GM23338 (cell line): ENCODE measurements around the gene DST. TPM values are rescaled to one million over a fixed set of nuclear protein-coding genes. Genes with fewer than 3 reads are reported as not detected.

Source experiments
- ATAC-seq: fragments of 200-7000 bp; cut with Tn5 transposase; 3 replicates; pipeline ENCODE4 v1.9.1; 2020
- DNase-seq: peaks from one replicate; pipeline ENCODE4 v3.0.0-alpha.2; 2015; ENCODE audit warnings: low spot score
- H2AFZ ChIP-seq: fragments of 200-600 bp; sonication (generic); 2 replicates; pipeline ENCODE4 v1.8.0; 2016; ENCODE audit warnings: antibody characterized with exemption, mild to moderate bottlenecking, moderate library complexity
- H3F3A ChIP-seq: fragments of 200-600 bp; sonication (generic); replicated peaks from 2 replicates; pipeline ENCODE4 v1.8.0; 2017; ENCODE audit warnings: antibody characterized with exemption, mixed run types, low read depth
- H3K27ac ChIP-seq: fragments of 200-600 bp; sonication (generic); 2 replicates; pipeline ENCODE4 v1.6.1; 2016; ENCODE audit warnings: low read depth
- H3K27me3 ChIP-seq: fragments of 200-600 bp; sonication (generic); 2 replicates; pipeline ENCODE4 v1.8.0; 2016; ENCODE audit warnings: mild to moderate bottlenecking, mixed run types, moderate library complexity; ENCODE audit not compliant: insufficient read depth
- H3K36me3 ChIP-seq: fragments of 200-600 bp; sonication (generic); 2 replicates; pipeline ENCODE4 v1.8.0; 2016; ENCODE audit warnings: mild to moderate bottlenecking; ENCODE audit not compliant: insufficient read depth
- H3K4me1 ChIP-seq: fragments of 200-600 bp; sonication (generic); 2 replicates; pipeline ENCODE4 v1.8.0; 2016; ENCODE audit warnings: mild to moderate bottlenecking, moderate library complexity; ENCODE audit not compliant: insufficient read depth
- H3K4me2 ChIP-seq: fragments of 200-600 bp; sonication (generic); 2 replicates; pipeline ENCODE4 v1.7.1; 2017; ENCODE audit warnings: mixed run types
- H3K4me3 ChIP-seq: fragments of 200-600 bp; sonication (generic); 2 replicates; pipeline ENCODE4 v1.6.1; 2016; ENCODE audit warnings: mixed run types
- H3K79me2 ChIP-seq: fragments of 200-600 bp; sonication (generic); replicated peaks from 2 replicates; pipeline ENCODE4 v1.8.0; 2017; ENCODE audit warnings: mild to moderate bottlenecking; ENCODE audit not compliant: insufficient read depth
- H3K9me2 ChIP-seq: fragments of 200-600 bp; sonication (generic); 2 replicates; pipeline ENCODE4 v1.8.0; 2017; ENCODE audit not compliant: insufficient read depth
- H4K20me1 ChIP-seq: fragments of 200-600 bp; sonication (generic); replicated peaks from 2 replicates; pipeline ENCODE4 v1.8.0; 2017; ENCODE audit warnings: mild to moderate bottlenecking; ENCODE audit not compliant: insufficient read depth
- H3K27ac Mint-ChIP-seq: 2 replicates; pipeline ENCODE4 v1.8.0; 2020; ENCODE audit warnings: inconsistent platforms, mild to moderate bottlenecking, moderate library complexity, mixed read lengths
- H3K27me3 Mint-ChIP-seq: 3 replicates; pipeline ENCODE4 v1.8.0; 2022; ENCODE audit warnings: low read depth, mild to moderate bottlenecking, moderate library complexity, mixed read lengths, inconsistent platforms; ENCODE audit not compliant: insufficient read depth, poor library complexity
- H3K36me3 Mint-ChIP-seq: 3 replicates; pipeline ENCODE4 v1.8.0; 2021; ENCODE audit warnings: low read depth, mild to moderate bottlenecking, inconsistent platforms, moderate library complexity, mixed read lengths
- H3K4me1 Mint-ChIP-seq: 3 replicates; pipeline ENCODE4 v1.8.0; 2020; ENCODE audit warnings: mild to moderate bottlenecking, inconsistent platforms, mixed read lengths
- H3K4me3 Mint-ChIP-seq: 3 replicates; pipeline ENCODE4 v1.8.0; 2021; ENCODE audit warnings: moderate library complexity, mild to moderate bottlenecking, inconsistent platforms, mixed read lengths
- H3K9me3 Mint-ChIP-seq: 3 replicates; pipeline ENCODE4 v1.8.0; 2020; ENCODE audit warnings: moderate library complexity, mild to moderate bottlenecking, inconsistent platforms, mixed read lengths
- CREB1 ChIP-seq: fragments of 250-450 bp; sonication (Bioruptor Pico); IDR thresholded peaks from 2 replicates; pipeline ENCODE4 v1.5.0; 2020; ENCODE audit warnings: low read depth, mild to moderate bottlenecking, moderate library complexity
- ETS1 ChIP-seq: IDR thresholded peaks from 2 replicates; pipeline ENCODE4 v1.6.1; 2016; ENCODE audit warnings: antibody characterized with exemption
- EZH2 ChIP-seq: fragments of 200-600 bp; sonication (generic); IDR thresholded peaks from one replicate; pipeline ENCODE4 v1.8.0; 2017; ENCODE audit warnings: antibody characterized with exemption, mild to moderate bottlenecking, low read depth; ENCODE audit not compliant: unreplicated experiment
- EZH2phosphoT487 ChIP-seq: fragments of 200-600 bp; sonication (generic); IDR thresholded peaks from one replicate; pipeline ENCODE4 v1.8.1; 2018; ENCODE audit warnings: antibody characterized with exemption; ENCODE audit not compliant: unreplicated experiment
- JUNB ChIP-seq: IDR thresholded peaks from one replicate; pipeline ENCODE4 v1.6.1; 2016; ENCODE audit warnings: antibody characterized with exemption; ENCODE audit not compliant: unreplicated experiment
- NANOG ChIP-seq: IDR thresholded peaks from 2 replicates; pipeline ENCODE4 v1.6.1; 2016; ENCODE audit warnings: antibody characterized with exemption, borderline replicate concordance
- POLR2AphosphoS5 ChIP-seq: IDR thresholded peaks from 2 replicates; pipeline ENCODE4 v1.6.1; 2016; ENCODE audit warnings: antibody characterized with exemption, low read depth
- STAT1 ChIP-seq: IDR thresholded peaks from one replicate; pipeline ENCODE4 v1.6.1; 2016; ENCODE audit warnings: antibody characterized with exemption; ENCODE audit not compliant: unreplicated experiment
- ZNF114 ChIP-seq: fragments of 250-450 bp; sonication (Bioruptor Pico); IDR thresholded peaks from 2 replicates; pipeline ENCODE4 v1.5.0; 2020; ENCODE audit warnings: mild to moderate bottlenecking, moderate library complexity
- ZNF331 ChIP-seq: fragments of 250-450 bp; sonication (Bioruptor Pico); IDR thresholded peaks from 2 replicates; pipeline ENCODE4 v1.5.0; 2020; ENCODE audit warnings: low read depth, mild to moderate bottlenecking, moderate library complexity
- ZNF462 ChIP-seq: fragments of 250-450 bp; sonication (Bioruptor Pico); IDR thresholded peaks from 2 replicates; pipeline ENCODE4 v1.5.0; 2020; ENCODE audit warnings: mild to moderate bottlenecking, moderate library complexity
- polyA plus RNA-seq: library from polyadenylated mRNA; unstranded; fragments of >200 nt; fragmentation: Nextera tagmentation; extraction: Ambion mirVana; gene quantifications from 2 replicates; pipeline ENCODE4 v1.2.1, GENCODE V29; 2016
- total RNA-seq: library from RNA; depleted of rRNA; stranded (reverse); fragments of >200 nt; shearing (Covaris generic); gene quantifications from 2 replicates; pipeline ENCODE4 v1.2.3, GENCODE V29; 2014
- TF ChIP-seq, protein P1 (sequence below): IDR thresholded peaks from one replicate; pipeline ENCODE4 v1.6.1; 2018; ENCODE audit warnings: antibody characterized with exemption; ENCODE audit not compliant: unreplicated experiment
- TF ChIP-seq, protein P2 (sequence below), 2 experiments: fragments of 200-600 bp in 1 of 2; sonication (generic) in 1 of 2; conservative IDR thresholded peaks; 2 replicates each; pipeline versions ENCODE4 v1.5.1 to v1.6.1; 2016 to 2017; ENCODE audit warnings: antibody characterized with exemption in 2 of 2, low read depth in 2 of 2, mild to moderate bottlenecking in 2 of 2, moderate library complexity in 1 of 2

Gene DST
- total and polyA plus RNA-seq, 2 experiments from 2014 or later: 88.7 to 188 TPM

DNA sequence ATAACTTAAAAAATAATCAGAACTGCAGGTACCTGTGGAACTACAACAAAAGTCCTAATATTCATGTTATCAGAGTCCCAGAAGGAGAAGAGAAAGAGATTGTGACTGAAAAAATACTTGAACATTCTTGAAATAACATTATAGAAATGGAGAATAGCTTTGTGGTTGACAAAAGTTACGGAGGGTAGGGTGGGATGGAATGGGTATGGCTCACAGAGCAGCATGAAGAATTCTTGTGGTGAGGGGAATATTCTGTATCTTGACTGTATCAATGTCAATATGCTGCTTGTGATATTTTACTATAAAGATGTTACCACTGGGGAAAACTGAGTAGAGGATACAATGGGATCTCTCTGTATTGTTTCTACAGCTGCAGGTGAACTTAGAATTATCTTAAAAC is 122.5 kb downstream of the DST start:
- Histone ChIP-seq H3K27me3 (no peaks in the 10 kb centered on the region), H2AFZ (no peak overlapping the region), H4K20me1 (no peaks in the 10 kb centered on the region), H3K4me3 (no peak overlapping the region), H3K27ac (no peak overlapping the region), H3K9me2 (no peaks in the 10 kb centered on the region), H3F3A (no peaks in the 10 kb centered on the region), H3K4me1 (peaks cover 44% of the 10 kb centered on the region), H3K79me2 (peaks cover 9% of the 10 kb centered on the region; the same call in 1 of the 2 replicates), H3K36me3 (peaks cover 3% of the 10 kb centered on the region; the same call in 1 of the 2 replicates), H3K4me2 (no peak overlapping the region)
- ATAC-seq (no peak), DNase-seq (no peak)
- H3K9me3 Mint-ChIP-seq: no peaks in the 10 kb centered on the region
- peak overlapping the region; percentile 26; the same call in 1 of the 2 replicates for H3K27ac Mint-ChIP-seq
- no peak overlapping the region for H3K4me3 Mint-ChIP-seq
- peaks cover 47% of the 10 kb centered on the region for H3K4me1 Mint-ChIP-seq
- H3K27me3 Mint-ChIP-seq: no peaks in the 10 kb centered on the region
- H3K36me3 Mint-ChIP-seq: peaks cover 24% of the 10 kb centered on the region; the same call in 2 of the 3 replicates
- TF ChIP-seq STAT1 (no peak), POLR2AphosphoS5 (no peak), EZH2phosphoT487 (no peak), EZH2 (no peak), NANOG (no peak), ZNF462 (no peak), ETS1 (no peak), JUNB (no peak), ZNF331 (CRISPR knock-in tag) (no peak), ZNF114 (CRISPR knock-in tag) (no peak), CREB1 (CRISPR knock-in tag) (no peak)
- TF ChIP-seq, protein P1, sequence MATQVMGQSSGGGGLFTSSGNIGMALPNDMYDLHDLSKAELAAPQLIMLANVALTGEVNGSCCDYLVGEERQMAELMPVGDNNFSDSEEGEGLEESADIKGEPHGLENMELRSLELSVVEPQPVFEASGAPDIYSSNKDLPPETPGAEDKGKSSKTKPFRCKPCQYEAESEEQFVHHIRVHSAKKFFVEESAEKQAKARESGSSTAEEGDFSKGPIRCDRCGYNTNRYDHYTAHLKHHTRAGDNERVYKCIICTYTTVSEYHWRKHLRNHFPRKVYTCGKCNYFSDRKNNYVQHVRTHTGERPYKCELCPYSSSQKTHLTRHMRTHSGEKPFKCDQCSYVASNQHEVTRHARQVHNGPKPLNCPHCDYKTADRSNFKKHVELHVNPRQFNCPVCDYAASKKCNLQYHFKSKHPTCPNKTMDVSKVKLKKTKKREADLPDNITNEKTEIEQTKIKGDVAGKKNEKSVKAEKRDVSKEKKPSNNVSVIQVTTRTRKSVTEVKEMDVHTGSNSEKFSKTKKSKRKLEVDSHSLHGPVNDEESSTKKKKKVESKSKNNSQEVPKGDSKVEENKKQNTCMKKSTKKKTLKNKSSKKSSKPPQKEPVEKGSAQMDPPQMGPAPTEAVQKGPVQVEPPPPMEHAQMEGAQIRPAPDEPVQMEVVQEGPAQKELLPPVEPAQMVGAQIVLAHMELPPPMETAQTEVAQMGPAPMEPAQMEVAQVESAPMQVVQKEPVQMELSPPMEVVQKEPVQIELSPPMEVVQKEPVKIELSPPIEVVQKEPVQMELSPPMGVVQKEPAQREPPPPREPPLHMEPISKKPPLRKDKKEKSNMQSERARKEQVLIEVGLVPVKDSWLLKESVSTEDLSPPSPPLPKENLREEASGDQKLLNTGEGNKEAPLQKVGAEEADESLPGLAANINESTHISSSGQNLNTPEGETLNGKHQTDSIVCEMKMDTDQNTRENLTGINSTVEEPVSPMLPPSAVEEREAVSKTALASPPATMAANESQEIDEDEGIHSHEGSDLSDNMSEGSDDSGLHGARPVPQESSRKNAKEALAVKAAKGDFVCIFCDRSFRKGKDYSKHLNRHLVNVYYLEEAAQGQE: no peak
- TF ChIP-seq, protein P2, sequence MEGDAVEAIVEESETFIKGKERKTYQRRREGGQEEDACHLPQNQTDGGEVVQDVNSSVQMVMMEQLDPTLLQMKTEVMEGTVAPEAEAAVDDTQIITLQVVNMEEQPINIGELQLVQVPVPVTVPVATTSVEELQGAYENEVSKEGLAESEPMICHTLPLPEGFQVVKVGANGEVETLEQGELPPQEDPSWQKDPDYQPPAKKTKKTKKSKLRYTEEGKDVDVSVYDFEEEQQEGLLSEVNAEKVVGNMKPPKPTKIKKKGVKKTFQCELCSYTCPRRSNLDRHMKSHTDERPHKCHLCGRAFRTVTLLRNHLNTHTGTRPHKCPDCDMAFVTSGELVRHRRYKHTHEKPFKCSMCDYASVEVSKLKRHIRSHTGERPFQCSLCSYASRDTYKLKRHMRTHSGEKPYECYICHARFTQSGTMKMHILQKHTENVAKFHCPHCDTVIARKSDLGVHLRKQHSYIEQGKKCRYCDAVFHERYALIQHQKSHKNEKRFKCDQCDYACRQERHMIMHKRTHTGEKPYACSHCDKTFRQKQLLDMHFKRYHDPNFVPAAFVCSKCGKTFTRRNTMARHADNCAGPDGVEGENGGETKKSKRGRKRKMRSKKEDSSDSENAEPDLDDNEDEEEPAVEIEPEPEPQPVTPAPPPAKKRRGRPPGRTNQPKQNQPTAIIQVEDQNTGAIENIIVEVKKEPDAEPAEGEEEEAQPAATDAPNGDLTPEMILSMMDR (conservative IDR thresholded peaks at IDR 0.05; ENCODE audit: low read depth in 2 of 2): no peak
